Measurements from ENCODE around the gene TXNRD3. TPM values are rescaled to one million over a fixed set of nuclear protein-coding genes. Genes with fewer than 3 reads are reported as not detected.

The TXNRD3 gene
- total RNA-seq, 1 donor from 2014 or later, result 10.3 TPM

GRCh38 chr3:126612479-126613205 is 42.3 kb downstream of the TXNRD3 start:
- DNase-seq (no peak), ATAC-seq (no peak)
- Histone ChIP-seq H3K4me3 (no peak overlapping the region), H3K27ac (no peak overlapping the region), H3K9me3 (no peaks in the 10 kb centered on the region), H3K4me1 (no peaks in the 10 kb centered on the region), H3K36me3 (peaks cover 26% of the 10 kb centered on the region), H3K27me3 (no peaks in the 10 kb centered on the region)
- intact Hi-C loops (cut with DNase I), result no loop called here
- no peak for TF ChIP-seq CTCF (IDR thresholded peaks at IDR 0.05)

GRCh38 chr3:126609909-126610308 is 45.0 kb downstream of the TXNRD3 start:
- TF ChIP-seq CTCF (IDR thresholded peaks at IDR 0.05), result no peak
- Histone ChIP-seq H3K27ac (no peak overlapping the region), H3K27me3 (no peaks in the 10 kb centered on the region), H3K4me1 (no peaks in the 10 kb centered on the region), H3K9me3 (no peaks in the 10 kb centered on the region), H3K4me3 (no peak overlapping the region), H3K36me3 (peaks cover 45% of the 10 kb centered on the region)
- ATAC-seq (no peak), DNase-seq (no peak)
- intact Hi-C loops (cut with DNase I), result no loop called here

GRCh38 chr3:126607214-126607908 is 47.6 kb downstream of the TXNRD3 start:
- H3K27ac ChIP-seq, result no peak overlapping the region
- no peaks in the 10 kb centered on the region for H3K9me3 ChIP-seq
- no peaks in the 10 kb centered on the region for H3K4me1 ChIP-seq
- ATAC-seq, result peak; percentile 65
- intact Hi-C loops (cut with DNase I), result no loop called here
- no peak for DNase-seq
- H3K27me3 ChIP-seq, result no peaks in the 10 kb centered on the region
- no peak overlapping the region for H3K4me3 ChIP-seq
- H3K36me3 ChIP-seq, result peaks cover 45% of the 10 kb centered on the region
- TF ChIP-seq CTCF (IDR thresholded peaks at IDR 0.05), result no peak

GRCh38 chr3:126606001-126606400 is 48.9 kb downstream of the TXNRD3 start:
- H3K4me1 ChIP-seq, result no peaks in the 10 kb centered on the region
- no peak for ATAC-seq
- DNase-seq, result no peak
- peaks cover 44% of the 10 kb centered on the region for H3K36me3 ChIP-seq
- intact Hi-C loops (cut with DNase I), result no loop called here
- TF ChIP-seq CTCF (IDR thresholded peaks at IDR 0.05), result no peak
- no peak overlapping the region for H3K4me3 ChIP-seq
- H3K27ac ChIP-seq, result no peak overlapping the region
- no peaks in the 10 kb centered on the region for H3K27me3 ChIP-seq
- no peaks in the 10 kb centered on the region for H3K9me3 ChIP-seq

GRCh38 chr3:126604691-126605090 is 50.2 kb downstream of the TXNRD3 start:
- peaks cover 31% of the 10 kb centered on the region for H3K36me3 ChIP-seq
- H3K4me3 ChIP-seq, result no peak overlapping the region
- no peaks in the 10 kb centered on the region for H3K4me1 ChIP-seq
- H3K27me3 ChIP-seq, result no peaks in the 10 kb centered on the region
- ATAC-seq, result no peak
- H3K9me3 ChIP-seq, result no peaks in the 10 kb centered on the region
- intact Hi-C loops (cut with DNase I), result no loop called here
- H3K27ac ChIP-seq, result no peak overlapping the region
- DNase-seq, result no peak
- no peak for TF ChIP-seq CTCF (IDR thresholded peaks at IDR 0.05)

All from upper lobe of right lung (tissue), 1 donor.